H1 (cell line): ENCODE data around the gene ADGRF5. TPM values are rescaled to one million over a fixed set of nuclear protein-coding genes. Genes with fewer than 3 reads are reported as not detected.

Experiments used
- CTCF ChIA-PET: fragments of 300-600 bp; sonication (Branson Sonifier 250); formaldehyde crosslinking; loops from one replicate; lab custom pipeline; 2021; ENCODE audit not compliant: partially characterized antibody; lab: Charles Lee
- POLR2A ChIA-PET: fragments of 300-600 bp; sonication (Branson Sonifier 250); formaldehyde crosslinking; loops from one replicate; lab custom pipeline; 2021; ENCODE audit warnings: inconsistent platforms; ENCODE audit not compliant: partially characterized antibody; lab: Charles Lee
- DNase-seq, 2 experiments: peaks; one replicate each; pipeline versions ENCODE4 v3.0.0 to v3.0.0-alpha.2; 2010 to 2022; ENCODE audit warnings: low spot score in 2 of 2, low read depth in 1 of 2, mixed read lengths in 1 of 2
- FAIRE-seq: peaks from 2 replicates; lab custom pipeline; 2011; peaks lifted over from hg19 to GRCh38; lab: Jason Lieb, UNC
- H2AFZ ChIP-seq: 2 replicates; pipeline ENCODE4 v1.8.1; 2012; ENCODE audit warnings: low read length, inconsistent platforms
- H2AK5ac ChIP-seq: 2 replicates; pipeline ENCODE4 v1.6.1; 2013; ENCODE audit warnings: low read depth, low read length
- H2BK120ac ChIP-seq: replicated peaks from 2 replicates; pipeline ENCODE3; 2013; ENCODE audit warnings: low read depth, low read length, inconsistent platforms
- H2BK12ac ChIP-seq: 2 replicates; pipeline ENCODE4 v1.6.1; 2013; ENCODE audit warnings: low read depth, low read length
- H2BK15ac ChIP-seq: 2 replicates; pipeline ENCODE4 v1.6.1; 2013; ENCODE audit warnings: low read length
- H2BK20ac ChIP-seq: 2 replicates; pipeline ENCODE4 v1.6.1; 2013; ENCODE audit warnings: low read length
- H2BK5ac ChIP-seq: 2 replicates; pipeline ENCODE4 v1.6.1; 2013; ENCODE audit warnings: low read depth, low read length
- H3K14ac ChIP-seq: 2 replicates; pipeline ENCODE4 v1.6.1; 2013; ENCODE audit warnings: inconsistent platforms; ENCODE audit not compliant: insufficient read length
- H3K18ac ChIP-seq: 2 replicates; pipeline ENCODE4 v1.6.1; 2013; ENCODE audit warnings: low read length; ENCODE audit errors: extremely low read depth
- H3K23ac ChIP-seq: 2 replicates; pipeline ENCODE4 v1.6.1; 2013; ENCODE audit warnings: inconsistent platforms; ENCODE audit not compliant: insufficient read length
- H3K23me2 ChIP-seq: 2 replicates; pipeline ENCODE4 v1.6.1; 2013; ENCODE audit warnings: low read depth, low read length
- H3K27ac ChIP-seq: 2 replicates; pipeline ENCODE4 v1.6.1; 2011; ENCODE audit warnings: low read depth, low read length, inconsistent platforms
- H3K27me3 ChIP-seq, 4 experiments: replicated peaks in 1 of 4; 1 replicate in 1 of 4; 2 replicates in 3 of 4; pipeline versions ENCODE4 v1.6.1 to v1.8.1; 2011 to 2013; ENCODE audit warnings: low read length in 3 of 4, mild to moderate bottlenecking in 3 of 4, inconsistent platforms in 2 of 4, mixed read lengths in 2 of 4, moderate library complexity in 1 of 4; ENCODE audit not compliant: control insufficient read depth in 3 of 4, insufficient read depth in 3 of 4; ENCODE audit errors: extremely low read depth in 1 of 4
- H3K36me3 ChIP-seq, 4 experiments: 2 replicates each; pipeline versions ENCODE4 v1.6.1 to v1.8.1; 2011 to 2013; ENCODE audit warnings: mild to moderate bottlenecking in 4 of 4, low read length in 3 of 4, moderate library complexity in 2 of 4, control low read depth in 1 of 4, inconsistent platforms in 1 of 4; ENCODE audit not compliant: insufficient read depth in 4 of 4, control insufficient read depth in 2 of 4
- H3K4ac ChIP-seq: replicated peaks from 2 replicates; pipeline ENCODE3; 2013; ENCODE audit warnings: low read length, low read depth, mixed read lengths, inconsistent platforms; ENCODE audit not compliant: insufficient read length
- H3K4me1 ChIP-seq, 4 experiments: replicated peaks in 1 of 4; 1 replicate in 1 of 4; 2 replicates in 3 of 4; pipeline versions ENCODE4 v1.6.1 to v1.8.1; 2011 to 2013; ENCODE audit warnings: low read length in 3 of 4, inconsistent platforms in 2 of 4, mixed read lengths in 1 of 4; ENCODE audit not compliant: insufficient read depth in 4 of 4, control insufficient read depth in 3 of 4
- H3K4me2 ChIP-seq, 2 experiments: 2 replicates each; pipeline versions ENCODE4 v1.6.1 to v1.8.1; 2011 to 2013; ENCODE audit warnings: low read depth in 2 of 2, low read length in 2 of 2, control low read depth in 1 of 2, inconsistent platforms in 1 of 2, mild to moderate bottlenecking in 1 of 2; ENCODE audit not compliant: insufficient read depth in 1 of 2
- H3K4me3 ChIP-seq, 4 experiments: fragments of 200-600, 300-600 bp in 1 of 4; sonication (generic), shearing (Covaris generic), sonication (Bioruptor Twin) in 1 of 4; 2 replicates each; pipeline versions ENCODE4 v1.5.1 to v1.8.1; 2011 to 2016; ENCODE audit warnings: low read length in 4 of 4, low read depth in 3 of 4, control low read depth in 2 of 4, inconsistent platforms in 2 of 4, mild to moderate bottlenecking in 2 of 4, mixed read lengths in 1 of 4, moderate library complexity in 1 of 4; ENCODE audit not compliant: insufficient read depth in 2 of 4; ENCODE audit errors: extremely low read depth in 1 of 4
- H3K56ac ChIP-seq: replicated peaks from 2 replicates; pipeline ENCODE3; 2013; ENCODE audit warnings: low read depth, mild to moderate bottlenecking, mixed read lengths, low read length, inconsistent platforms; ENCODE audit not compliant: insufficient read length
- H3K79me1 ChIP-seq: 2 replicates; pipeline ENCODE4 v1.6.1; 2013; ENCODE audit warnings: low read depth, low read length, control low read depth
- H3K79me2 ChIP-seq, 2 experiments: 2 replicates each; pipeline versions ENCODE4 v1.6.1 to v1.8.1; 2012 to 2013; ENCODE audit warnings: low read length in 2 of 2, mild to moderate bottlenecking in 2 of 2, inconsistent platforms in 1 of 2; ENCODE audit not compliant: insufficient read depth in 2 of 2, control insufficient read depth in 1 of 2
- H3K9ac ChIP-seq, 4 experiments: replicated peaks in 1 of 4; 1 replicate in 1 of 4; 2 replicates in 3 of 4; pipeline versions ENCODE4 v1.6.1 to v1.8.1; 2011 to 2013; ENCODE audit warnings: low read depth in 3 of 4, low read length in 3 of 4, control low read depth in 2 of 4, mild to moderate bottlenecking in 2 of 4, moderate library complexity in 2 of 4, inconsistent platforms in 1 of 4; ENCODE audit errors: extremely low read depth in 1 of 4
- H3K9me3 ChIP-seq, 2 experiments: 2 replicates each; pipeline versions ENCODE4 v1.6.1 to v1.8.1; 2012 to 2013; ENCODE audit warnings: mild to moderate bottlenecking in 2 of 2, moderate library complexity in 2 of 2, control low read depth in 1 of 2, inconsistent platforms in 1 of 2, low read depth in 1 of 2, low read length in 1 of 2, mixed read lengths in 1 of 2; ENCODE audit not compliant: insufficient read depth in 2 of 2
- H4K20me1 ChIP-seq, 2 experiments: replicated peaks in 1 of 2; 2 replicates each; pipeline versions ENCODE3 to v1.8.1; 2011 to 2013; ENCODE audit warnings: inconsistent platforms in 2 of 2, low read length in 2 of 2, mild to moderate bottlenecking in 1 of 2; ENCODE audit not compliant: insufficient read depth in 2 of 2, control insufficient read depth in 1 of 2
- H4K5ac ChIP-seq: 2 replicates; pipeline ENCODE4 v1.6.1; 2013; ENCODE audit warnings: low read length, low read depth, mixed read lengths, inconsistent platforms; ENCODE audit not compliant: insufficient read length
- H4K8ac ChIP-seq: 2 replicates; pipeline ENCODE4 v1.8.0; 2013; ENCODE audit warnings: mild to moderate bottlenecking, moderate library complexity, low read length, inconsistent platforms; ENCODE audit not compliant: insufficient read depth; ENCODE audit errors: extremely low read depth
- H4K91ac ChIP-seq: replicated peaks from 2 replicates; pipeline ENCODE3; 2013; ENCODE audit warnings: low read length, mixed read lengths, inconsistent platforms; ENCODE audit not compliant: insufficient read length
- CHD1 ChIP-seq: IDR thresholded peaks from 2 replicates; pipeline ENCODE4 v1.6.1; 2012; ENCODE audit warnings: low read depth, low read length, improper control_type of control experiment
- FOSL1 ChIP-seq: IDR thresholded peaks from 2 replicates; pipeline ENCODE4 v1.6.1; 2011; ENCODE audit warnings: mild to moderate bottlenecking, low read depth, low read length, moderate library complexity; ENCODE audit not compliant: insufficient read depth
- KDM4A ChIP-seq: IDR thresholded peaks from one replicate; pipeline ENCODE4 v1.7.1; 2012; ENCODE audit warnings: low read depth, mild to moderate bottlenecking, moderate library complexity, low read length, inconsistent platforms; ENCODE audit not compliant: severe bottlenecking
- ZNF274 ChIP-seq: IDR thresholded peaks from 2 replicates; pipeline ENCODE4 v1.7.0; 2012; ENCODE audit warnings: low read length, borderline replicate concordance; ENCODE audit errors: extremely low read depth
- WGBS, 2 experiments: shearing (Covaris generic) in 1 of 2; methylation state at CpG; one replicate each; pipeline versions ENCODE4 v1.1.6 to v1.1.7; 2013 to 2015; ENCODE audit warnings: low lambda C conversion rate in 2 of 2, mixed read lengths in 2 of 2, inconsistent platforms in 1 of 2, low coverage in 1 of 2, missing lambda C conversion rate in 1 of 2; ENCODE audit not compliant: insufficient replicate concordance in 2 of 2, insufficient coverage in 1 of 2, insufficient read length in 1 of 2; ENCODE audit errors: extremely low coverage in 1 of 2, missing lambda C conversion rate in 1 of 2; 5-methylcytosine and 5-hydroxymethylcytosine counted together
- polyA plus RNA-seq, 7 experiments: library from polyadenylated mRNA; depleted of rRNA in 3 of 7; stranded (reverse) in 5 of 7; unstranded in 2 of 7; fragments of >200 nt in 5 of 7; fragments of 200-250 nt in 2 of 7; gene quantifications; 1 replicate in 5 of 7; 2 replicates in 1 of 7; 4 replicates in 1 of 7; pipeline versions ENCODE4 v1.2.1 to v1.2.3, GENCODE V29; 2011 to 2013; ENCODE audit warnings: missing spikeins in 2 of 7, mixed read lengths in 2 of 7
- total RNA-seq: library from RNA; stranded (reverse); fragmentation: NEBNext Ultra II Directional; extraction: Animal tissue kit (Norgen Biotek cat#: 25700); gene quantifications from 2 replicates; pipeline ENCODE4 v1.2.1, GENCODE V29; 2021

Gene ADGRF5
- total and polyA plus RNA-seq, 2 of the 8 experiments (the other 6 are each of a cell fraction or from before 2014, with no cell fraction given) = 0.06 TPM; not detected in 1

DNA sequence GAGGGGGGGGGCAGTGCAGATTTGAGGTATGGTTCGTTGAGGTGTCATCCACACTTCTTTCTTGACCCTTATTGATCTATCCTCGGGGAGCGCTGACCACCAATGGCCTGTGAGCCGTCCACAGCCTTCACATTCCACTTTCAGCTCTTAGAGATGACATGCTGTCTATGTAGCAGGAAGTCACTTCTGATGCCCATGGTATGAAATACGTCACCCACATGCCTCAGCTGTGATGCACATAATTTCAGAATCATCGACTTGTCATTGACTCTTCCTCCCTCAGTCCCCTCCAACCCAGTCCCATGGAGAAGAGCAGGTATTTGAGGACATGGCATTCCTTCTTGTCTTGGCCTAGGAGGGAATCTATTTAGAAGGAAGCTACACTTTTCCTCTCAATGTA, 4.7 kb upstream of the ADGRF5 start:
- no peak overlapping the region for H2AFZ ChIP-seq
- FAIRE-seq (no peak), DNase-seq (no peak)
- no peak overlapping the region for H3K14ac ChIP-seq
- no peak overlapping the region for H2BK20ac ChIP-seq
- H3K27me3 ChIP-seq = no peaks in the 10 kb centered on the region
- POLR2A ChIA-PET = no interaction called here
- no peak overlapping the region for H3K23ac ChIP-seq
- H3K4ac ChIP-seq = no peak overlapping the region
- H3K79me1 ChIP-seq = no peaks in the 10 kb centered on the region
- CTCF ChIA-PET = interaction anchor here (1.4 kb wide), 1 partner anchor 23 kb away, joined by 3 read pairs; no protein-coding TSS in a partner anchor
- H3K9ac ChIP-seq = no peak overlapping the region
- H2BK120ac ChIP-seq = no peak overlapping the region
- H2AK5ac ChIP-seq = no peak overlapping the region
- H3K4me1 ChIP-seq = no peaks in the 10 kb centered on the region
- no peak overlapping the region for H2BK15ac ChIP-seq
- H3K56ac ChIP-seq = no peak overlapping the region
- no peak overlapping the region for H4K91ac ChIP-seq
- TF ChIP-seq ZNF274 (no peak), FOSL1 (no peak), CHD1 (no peak), KDM4A (no peak)
- no peak overlapping the region for H3K27ac ChIP-seq
- H4K5ac ChIP-seq = no peak overlapping the region
- H3K4me2 ChIP-seq = no peak overlapping the region
- no peaks in the 10 kb centered on the region for H3K36me3 ChIP-seq
- H3K79me2 ChIP-seq = no peaks in the 10 kb centered on the region
- no peaks in the 10 kb centered on the region for H3K9me3 ChIP-seq
- H2BK5ac ChIP-seq = no peak overlapping the region
- H4K20me1 ChIP-seq = no peaks in the 10 kb centered on the region
- no peak overlapping the region for H3K4me3 ChIP-seq
- no peak overlapping the region for H2BK12ac ChIP-seq
- no peak overlapping the region for H4K8ac ChIP-seq
- WGBS, 2 experiments = 91% methylated on average over 6 of the region's 6 CpGs; no CpG with 5 or more reads in 1 of the 2 experiments
- H3K23me2 ChIP-seq = no peaks in the 10 kb centered on the region
- no peak overlapping the region for H3K18ac ChIP-seq
